HG03354 (cell line): ENCODE data around the gene TM9SF3.

Source experiments
- ATAC-seq: cut with Tn5 transposase; IDR thresholded peaks from one replicate; pipeline ENCODE4 v1.9.1; 2021; ENCODE audit warnings: mild to moderate bottlenecking; ENCODE audit not compliant: unreplicated experiment, poor library complexity, severe bottlenecking

TM9SF3 gene

DNA sequence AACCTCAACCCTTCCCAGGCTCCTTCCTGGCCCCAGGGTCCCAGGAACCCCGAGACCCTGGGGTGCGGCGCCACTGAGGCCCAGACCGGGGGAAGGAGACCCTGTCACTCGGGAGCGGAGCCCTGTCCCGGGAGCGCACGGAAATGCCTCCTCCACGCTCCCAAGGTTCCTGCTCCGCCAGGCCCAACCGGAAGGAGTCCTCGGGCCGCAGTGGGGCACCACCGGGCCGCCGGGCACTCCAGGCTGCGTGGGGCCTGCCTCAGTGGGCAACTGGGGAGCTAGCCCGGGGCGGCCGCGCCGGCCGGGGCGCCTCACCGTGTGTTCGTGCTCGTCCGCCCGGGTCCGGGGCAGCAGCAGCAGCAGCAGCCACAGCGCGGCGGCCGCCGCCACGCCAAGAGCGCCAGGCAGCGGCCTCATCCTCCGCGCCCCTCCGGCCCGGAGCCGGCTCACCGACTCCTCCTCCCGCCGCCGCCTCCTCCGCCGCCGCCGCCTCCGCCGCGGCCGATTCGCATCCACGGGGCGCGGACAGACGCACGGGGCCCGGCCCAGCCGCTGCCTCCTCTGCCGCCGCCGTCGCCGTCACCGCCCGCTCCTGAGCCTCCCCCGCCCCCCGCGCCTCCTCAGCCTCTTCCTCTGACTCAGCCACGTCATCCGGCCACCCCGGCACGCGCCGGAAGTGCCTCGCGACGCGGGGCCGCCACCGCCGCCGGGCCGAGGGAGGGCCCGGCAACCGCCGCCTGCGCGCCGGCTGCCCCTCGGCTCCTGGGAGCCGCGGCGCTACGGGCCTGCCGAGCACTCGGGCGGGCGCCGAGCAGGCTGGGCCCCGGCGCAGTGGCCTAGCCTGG lies at the start of gene TM9SF3:
Gene TM9SF3 (minus strand): TSS at position 594 of the 845 bp plus-strand sequence. CDS start 177 bp downstream, at position 417.
- peak; percentile 73 for ATAC-seq

DNA sequence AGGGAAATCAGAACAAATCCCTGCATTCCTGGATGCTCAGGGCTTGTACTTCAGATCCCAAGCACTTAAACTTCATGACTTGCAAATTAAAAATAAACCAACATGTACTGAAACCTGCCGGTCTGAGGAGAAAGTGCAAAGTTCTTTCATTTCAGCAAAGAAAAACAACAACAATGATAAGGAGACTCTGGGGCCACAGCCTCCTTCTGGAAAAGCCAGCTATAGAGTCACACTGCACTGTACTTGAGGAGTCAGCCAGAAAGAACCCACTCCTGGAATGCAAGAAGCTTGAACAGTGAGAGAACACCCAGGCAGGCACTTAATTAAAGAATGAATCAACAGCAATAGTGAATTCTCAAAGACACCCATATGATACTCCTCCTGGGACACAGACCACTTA lies 49.7 kb upstream of the TM9SF3 start:
- ATAC-seq = no peak

DNA sequence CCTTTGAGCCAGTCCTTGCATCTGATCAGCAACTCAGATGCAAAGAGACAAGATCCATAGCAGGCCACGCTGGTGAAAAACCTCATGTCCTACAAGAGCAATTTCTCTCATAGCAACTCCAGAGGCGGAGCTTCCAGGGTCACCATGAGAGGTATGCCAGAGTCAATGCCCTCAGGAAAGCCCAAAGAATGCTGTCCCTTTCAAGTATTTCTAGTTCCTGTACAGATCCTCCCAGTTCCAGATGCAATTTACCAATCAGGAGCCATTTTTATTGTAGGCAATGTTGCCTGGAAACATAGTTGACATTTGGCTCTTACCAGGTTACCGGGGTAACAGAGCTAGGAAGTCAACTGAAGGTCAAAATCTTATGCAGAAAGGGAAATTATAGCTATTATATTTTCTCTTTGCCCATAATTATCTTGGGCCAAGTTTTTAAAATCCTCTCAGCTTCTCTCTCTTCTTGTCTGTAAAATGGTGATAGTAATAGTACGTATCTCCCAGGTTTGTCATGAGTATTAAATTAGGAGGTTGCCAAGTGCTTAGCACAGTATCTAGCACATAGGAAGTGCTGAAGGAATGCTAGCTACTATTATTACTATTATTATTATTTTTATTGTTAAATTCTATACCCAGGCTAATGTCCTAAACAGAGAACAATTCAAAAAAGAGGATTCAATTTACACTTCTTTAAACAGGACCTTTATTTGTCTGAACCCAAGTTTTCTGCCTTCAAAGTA lies 46.3 kb upstream of the TM9SF3 start:
- ATAC-seq = no peak

DNA sequence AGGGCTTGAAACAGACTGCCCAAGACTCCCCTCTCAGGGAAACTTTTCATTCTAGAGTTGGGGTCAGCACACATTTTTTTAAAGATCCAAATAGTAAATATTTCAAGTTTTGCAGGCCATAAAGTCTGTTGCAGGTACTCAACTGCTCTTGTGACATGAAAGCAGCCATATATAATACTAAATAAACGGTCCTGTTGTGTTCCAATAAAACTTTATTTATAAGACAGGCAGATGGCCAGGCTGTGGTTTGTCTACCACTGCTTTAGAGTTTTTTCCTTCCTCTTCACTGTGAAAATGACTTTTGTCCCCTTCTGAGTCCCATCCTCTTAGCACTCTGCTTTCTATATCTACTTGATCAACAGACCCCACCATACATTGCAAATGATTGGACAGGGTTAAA lies 40.5 kb upstream of the TM9SF3 start:
- ATAC-seq = no peak

DNA sequence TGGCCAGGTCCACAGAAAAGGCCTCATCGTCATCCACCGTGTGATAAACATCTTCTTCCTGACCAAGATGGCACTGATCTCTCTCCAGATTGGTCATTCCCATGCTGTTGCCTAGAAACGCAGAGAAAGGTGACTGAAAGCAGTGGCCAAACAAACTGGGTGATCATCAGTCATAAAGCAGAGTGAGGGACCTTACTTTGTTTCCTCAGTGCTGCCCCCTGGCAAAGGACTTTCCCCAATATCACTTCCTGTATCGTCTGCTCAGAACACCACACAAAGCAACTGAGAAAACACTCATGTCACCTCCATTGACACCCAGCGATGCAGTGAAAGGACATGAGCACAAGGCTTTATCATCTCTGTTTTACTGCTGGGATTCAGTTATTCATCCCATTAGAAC lies 40.0 kb upstream of the TM9SF3 start:
- no peak for ATAC-seq

DNA sequence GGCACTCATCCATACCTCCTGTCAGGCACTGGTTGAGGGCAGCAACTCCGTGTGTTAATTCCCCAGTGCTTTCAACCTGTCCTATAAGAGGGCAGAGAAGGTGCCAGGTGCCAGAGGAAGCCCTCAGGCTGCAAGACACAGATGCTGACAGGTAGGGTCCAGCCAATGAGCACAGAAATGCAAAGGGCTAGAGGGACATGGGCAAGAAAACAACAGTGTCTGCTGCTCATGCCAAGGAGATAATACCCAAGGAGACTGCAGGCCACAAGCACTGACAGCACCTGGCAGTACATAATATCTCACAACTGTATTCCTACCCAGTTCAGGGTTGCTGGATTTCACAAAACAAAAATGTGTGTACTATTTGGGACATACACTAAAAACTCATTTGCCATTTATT lies 38.4 kb upstream of the TM9SF3 start:
- no peak for ATAC-seq

DNA sequence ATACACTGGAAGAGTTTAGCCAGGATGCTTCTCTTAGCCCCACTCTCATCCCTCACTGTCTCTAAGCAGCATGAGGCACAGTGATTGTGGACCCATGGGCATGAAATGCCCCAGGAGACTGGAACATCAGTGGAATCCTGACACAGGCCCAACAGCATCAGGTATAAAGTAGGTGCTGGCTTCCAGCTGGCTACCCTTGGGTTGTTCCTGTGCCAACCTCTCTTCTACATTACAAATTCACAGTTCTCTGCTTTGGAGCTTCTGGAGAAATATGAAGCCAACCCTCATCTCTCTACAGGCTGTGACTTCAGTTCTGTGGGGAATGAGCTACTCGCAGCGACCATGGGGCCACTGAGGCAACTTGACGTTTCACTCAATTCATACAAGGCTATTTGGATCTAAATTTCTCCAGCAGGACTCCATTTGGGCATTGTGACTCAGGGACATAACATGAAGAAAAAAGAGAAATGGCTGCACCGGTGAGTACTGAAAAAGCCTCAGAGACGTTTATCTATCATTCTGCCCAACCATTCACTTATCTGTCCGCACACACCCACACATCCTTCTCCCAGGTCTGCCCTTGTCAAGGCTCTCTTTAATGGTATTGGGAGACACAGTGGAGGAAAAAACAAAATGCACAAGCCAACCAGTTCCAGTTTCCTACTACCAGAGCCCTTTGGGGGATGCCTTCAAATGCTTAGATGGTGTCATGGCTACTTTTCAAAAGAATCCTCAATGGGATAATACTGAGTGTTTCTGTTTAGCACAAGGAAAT lies 35.4 kb upstream of the TM9SF3 start:
- ATAC-seq = no peak

DNA sequence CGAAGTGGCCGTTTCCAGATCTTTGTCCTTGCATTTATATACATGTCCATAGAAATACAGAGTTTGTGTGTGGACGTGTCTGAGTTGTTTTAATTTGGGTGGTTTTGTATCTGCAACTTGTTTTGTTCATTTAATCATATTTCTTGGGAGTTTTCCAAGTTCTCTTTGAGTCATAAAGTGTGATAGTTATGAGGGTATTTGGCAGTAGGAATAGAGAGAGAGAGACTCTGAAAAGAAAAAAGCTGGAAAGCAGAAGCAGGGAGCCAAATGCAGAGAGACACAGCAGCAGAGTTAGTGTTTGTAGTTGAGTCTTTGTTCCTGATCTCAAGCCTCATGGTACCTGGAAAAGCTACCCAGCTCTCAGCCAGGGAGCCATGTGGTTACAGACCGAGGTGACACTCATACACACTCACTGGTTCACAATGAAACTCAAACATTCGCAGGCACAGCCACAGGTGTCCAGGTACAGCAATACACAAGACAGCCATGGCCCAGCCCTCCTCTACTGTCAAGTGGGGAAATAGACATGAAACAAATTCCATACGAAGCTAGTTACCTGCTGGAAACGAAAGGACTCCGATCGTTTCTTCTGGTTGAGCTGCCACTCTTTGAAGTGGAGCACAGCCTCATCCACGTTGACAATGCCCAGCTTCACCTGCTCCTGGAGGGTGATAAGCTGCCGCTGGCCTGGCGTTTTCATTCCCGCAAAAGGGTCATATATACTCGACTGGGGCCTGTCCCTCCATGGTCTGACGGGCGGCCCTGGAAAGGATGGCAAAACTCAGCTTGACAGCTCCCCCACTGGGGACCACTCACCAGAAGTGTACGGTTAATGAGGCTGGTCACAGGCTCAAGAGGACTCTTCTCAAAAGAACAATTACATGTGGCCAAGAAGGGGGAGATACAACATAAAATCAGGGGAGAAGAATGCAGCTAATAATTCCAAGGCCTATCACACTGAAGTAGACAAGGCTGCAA lies 33.3 kb upstream of the TM9SF3 start:
- ATAC-seq = no peak

DNA sequence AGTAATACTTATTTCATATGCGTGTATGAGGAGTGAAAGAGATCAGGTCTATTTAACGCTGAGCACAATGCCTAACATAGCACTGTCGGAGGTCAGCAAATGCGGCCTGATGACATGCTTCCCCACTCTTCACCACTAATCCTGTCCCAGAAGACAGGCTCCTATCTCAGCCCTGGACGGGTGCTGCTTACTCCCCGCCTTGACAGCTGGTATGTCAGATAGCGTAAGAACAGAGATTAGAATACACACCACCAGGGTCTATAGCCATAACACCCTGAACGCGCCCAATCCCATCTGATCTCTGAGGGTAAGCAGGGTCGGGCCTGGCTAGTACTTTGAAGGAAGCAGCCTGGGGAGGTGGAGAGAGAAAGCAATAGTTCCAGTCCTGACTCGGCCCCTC lies 32.3 kb upstream of the TM9SF3 start:
- ATAC-seq = no peak

DNA sequence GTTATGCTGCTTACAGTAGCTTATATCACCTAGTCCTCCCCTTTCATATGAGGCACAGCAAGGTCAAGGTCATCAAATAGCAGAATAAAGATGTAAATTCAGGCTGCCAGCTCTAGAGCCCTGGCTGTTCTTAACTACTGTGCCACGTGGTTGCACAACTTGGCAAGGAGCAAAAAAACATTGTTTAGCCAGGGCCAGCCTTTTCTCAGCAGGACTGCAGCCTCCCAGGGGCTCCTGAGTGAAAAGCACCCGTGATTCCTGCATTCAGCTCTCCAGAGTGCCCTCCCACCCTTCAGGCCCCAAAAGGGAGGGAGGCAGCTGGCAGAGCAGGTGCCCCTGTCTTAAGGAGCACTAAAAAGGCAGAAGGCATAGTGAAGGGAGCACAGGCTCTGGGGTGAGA lies 31.8 kb upstream of the TM9SF3 start:
- ATAC-seq = no peak

DNA sequence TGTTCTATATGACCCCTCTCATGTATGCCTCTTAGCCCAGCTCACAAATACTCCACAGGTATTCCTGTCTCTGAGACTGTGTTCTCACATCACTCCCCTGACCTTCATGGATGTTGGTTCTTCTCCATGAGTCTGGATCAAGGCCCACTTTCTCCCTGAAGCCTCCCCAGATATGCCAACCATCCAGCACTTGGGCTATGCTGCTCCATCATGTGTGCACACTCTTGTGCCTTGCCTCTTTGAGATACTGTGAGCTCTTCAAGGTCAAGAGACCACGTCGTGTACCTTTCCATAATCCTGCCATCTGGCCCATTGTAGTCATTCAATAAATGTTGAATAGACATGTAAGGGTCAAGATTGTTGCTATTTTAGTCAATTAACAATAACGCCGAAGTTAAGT lies 30.1 kb upstream of the TM9SF3 start:
- no peak for ATAC-seq

DNA sequence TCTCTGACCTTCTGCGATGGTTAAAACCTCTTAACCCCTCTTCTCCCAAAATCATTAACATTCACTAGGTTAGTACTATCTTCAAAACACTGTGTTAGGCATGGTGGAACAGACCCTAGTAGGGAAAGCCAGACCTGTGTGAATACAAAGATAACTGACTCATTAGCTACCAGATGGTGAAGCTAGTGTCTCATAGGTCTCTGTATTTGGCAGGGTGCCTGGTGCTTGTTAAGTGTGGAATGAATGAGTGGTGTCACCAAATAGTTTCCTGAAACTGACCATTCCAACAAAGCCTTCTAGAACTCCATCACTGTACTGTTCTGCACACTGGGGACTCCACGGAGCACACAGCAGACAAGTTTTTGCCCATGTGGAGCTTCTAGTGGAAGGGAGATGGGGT lies 27.7 kb upstream of the TM9SF3 start:
- no peak for ATAC-seq

DNA sequence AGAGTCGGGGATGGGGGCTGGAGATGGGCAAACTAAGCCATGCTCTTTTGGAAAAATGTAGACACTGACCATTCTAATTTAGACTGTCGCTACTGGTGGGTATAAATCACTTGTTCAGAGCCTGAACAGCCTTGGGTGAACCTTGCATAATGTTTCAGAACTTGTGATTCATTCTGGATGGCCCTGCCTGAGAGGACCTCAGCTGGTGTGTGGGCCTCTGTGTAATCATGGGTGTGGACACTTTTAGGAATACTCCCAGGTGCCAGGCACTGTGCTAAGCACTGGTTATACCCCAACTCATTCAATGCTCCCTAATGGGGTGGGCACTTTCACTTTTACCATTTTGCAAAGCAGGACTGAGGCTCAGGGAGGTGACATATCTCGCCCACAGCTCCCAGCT lies 26.8 kb upstream of the TM9SF3 start:
- no peak for ATAC-seq

DNA sequence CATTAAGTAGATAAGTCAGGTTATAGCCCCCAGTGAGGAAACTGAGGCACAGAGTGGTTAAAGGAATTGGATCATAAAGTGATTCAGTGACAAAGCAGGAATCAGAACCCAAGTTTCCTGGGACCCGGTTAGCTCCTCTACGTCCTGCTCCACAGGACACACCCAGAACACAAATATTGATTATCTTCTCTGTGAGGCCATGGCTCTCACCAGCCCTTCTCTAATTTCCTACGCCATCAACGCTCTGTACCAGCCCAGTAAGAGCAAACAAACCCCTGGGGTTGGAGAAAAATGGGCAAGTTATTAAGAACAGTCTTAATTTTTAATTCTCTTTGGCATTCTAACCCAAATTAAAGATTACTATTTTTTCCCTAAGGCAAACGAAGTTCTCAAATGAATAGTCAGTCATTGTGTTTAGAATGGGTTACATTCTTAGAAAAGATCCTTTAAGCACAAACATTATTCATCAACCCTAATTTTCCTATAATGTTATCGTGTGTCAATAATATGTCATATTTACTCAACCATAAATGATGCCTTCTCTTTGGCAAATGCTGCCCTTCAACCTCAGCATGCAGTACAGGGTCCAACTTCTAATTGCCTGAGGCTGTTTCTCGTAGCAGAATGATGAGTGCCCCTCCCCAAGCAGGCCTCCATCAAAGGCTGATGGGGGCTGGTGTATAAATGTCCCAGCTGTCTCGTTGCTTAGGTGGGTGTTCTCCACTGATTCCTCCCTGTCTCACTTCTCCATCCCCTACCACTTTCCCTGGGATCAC lies 25.4 kb upstream of the TM9SF3 start:
- no peak for ATAC-seq

DNA sequence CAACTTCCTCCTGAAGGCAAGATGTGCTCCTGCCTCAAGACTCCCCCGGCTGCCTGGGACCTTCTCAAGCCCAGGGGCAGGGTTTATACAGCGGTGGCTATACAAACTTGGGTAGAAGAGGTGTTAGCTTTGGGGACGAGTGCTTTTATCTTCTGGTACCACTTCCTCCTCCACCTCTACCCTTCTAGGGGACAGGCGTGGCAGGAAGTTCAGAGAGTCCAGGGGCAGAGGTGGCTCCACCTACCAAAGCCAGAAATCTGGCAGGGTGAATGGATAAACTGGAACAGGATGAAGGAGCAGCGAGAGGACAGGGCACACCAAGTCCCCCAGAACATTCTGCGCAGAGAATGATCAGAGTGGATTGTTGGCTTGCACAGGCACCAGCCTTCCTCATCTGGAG lies 24.0 kb upstream of the TM9SF3 start:
- ATAC-seq = no peak

DNA sequence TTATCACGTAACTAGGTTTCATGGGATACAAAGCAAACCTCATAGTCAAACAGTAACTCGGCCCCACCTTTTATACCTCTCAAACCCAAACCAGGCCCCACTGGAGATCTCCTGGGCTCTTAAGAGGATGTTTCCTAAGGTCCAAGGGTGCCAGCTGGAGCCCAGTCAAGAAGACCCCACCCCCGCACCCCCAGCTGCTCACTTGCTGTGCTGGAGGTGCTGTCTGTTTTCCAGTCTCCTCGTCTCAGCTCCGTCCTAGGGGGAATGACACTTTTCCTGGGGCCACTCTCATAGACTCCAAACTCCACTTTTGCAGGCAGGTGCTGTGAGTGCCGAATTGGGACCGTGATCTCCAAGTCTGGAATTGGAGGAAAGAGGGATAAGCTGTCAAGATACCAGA lies 22.7 kb upstream of the TM9SF3 start:
- ATAC-seq = no peak

DNA sequence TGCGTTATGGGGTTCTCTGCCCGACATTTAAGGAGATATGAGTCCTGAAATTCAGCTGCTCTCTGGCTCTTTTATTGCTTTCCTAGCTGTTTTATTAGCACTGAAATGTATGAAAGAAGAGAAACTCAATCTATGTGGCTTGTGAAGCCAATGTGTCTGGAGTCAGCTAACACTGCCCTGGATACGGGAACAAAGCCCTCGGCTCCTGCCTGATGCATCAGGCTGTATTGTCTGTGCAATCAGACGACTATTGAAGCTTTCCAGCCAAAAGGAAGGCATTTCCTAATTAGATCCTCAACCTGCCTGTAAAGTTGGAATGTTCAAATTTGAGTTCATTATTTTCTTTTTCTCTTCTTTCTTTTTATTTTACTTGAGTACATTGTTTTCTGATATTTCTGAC lies 22.0 kb upstream of the TM9SF3 start:
- no peak for ATAC-seq

DNA sequence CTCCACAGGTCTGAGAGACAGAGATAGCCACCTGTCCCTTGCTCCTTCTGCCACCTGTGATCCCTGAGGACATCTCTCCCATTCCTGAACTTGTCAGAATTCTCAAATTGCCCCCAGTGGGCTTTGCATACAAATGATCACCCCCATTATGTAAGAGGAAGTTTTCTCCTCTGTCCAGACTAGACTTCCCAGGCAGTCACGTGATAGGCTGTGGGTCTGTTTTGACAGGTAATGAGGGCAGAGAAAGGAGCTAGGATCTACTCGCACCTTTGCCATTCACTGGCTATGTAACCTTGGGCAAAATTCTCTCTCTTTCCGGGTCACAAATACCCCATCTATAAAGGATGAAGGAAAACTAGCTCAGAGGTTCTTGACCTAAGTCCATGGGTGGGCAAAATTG lies 21.4 kb upstream of the TM9SF3 start:
- no peak for ATAC-seq

DNA sequence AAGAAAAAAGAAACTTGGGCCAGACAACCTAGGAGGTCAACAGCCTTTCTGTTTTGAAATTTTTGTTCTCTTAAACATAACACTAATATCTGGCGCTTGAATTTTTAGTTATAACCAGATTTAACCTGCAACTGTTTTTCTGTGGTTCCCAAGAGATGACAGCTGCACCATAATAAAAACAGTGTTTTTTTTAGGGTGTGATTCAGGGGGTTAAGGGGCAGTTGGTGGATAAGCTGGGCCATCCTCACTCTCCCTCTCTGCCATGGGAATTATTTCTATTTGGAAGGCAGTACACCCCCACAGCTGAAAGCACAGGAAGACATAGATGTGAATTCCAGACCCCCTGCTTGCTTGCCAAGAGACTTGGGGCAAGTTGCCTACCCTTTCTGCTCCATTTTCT lies 20.1 kb upstream of the TM9SF3 start:
- ATAC-seq = no peak
